DND-41 (cell line): Measurements from ENCODE around the gene WDR88.

ENCODE experiments used
- ATAC-seq: fragments of 200-7000 bp; cut with Tn5 transposase; 3 replicates; pipeline ENCODE4 v1.9.1; 2021; ENCODE audit warnings: low read depth; ENCODE audit not compliant: insufficient read depth
- DNase-seq: peaks from one replicate; pipeline ENCODE4 v3.0.0-alpha.2; 2020
- H2AFZ ChIP-seq: 2 replicates; pipeline ENCODE4 v1.6.0; 2012; ENCODE audit warnings: low read depth, low read length
- H3K27ac ChIP-seq: 2 replicates; pipeline ENCODE4 v1.5.1; 2012; ENCODE audit warnings: low read length, inconsistent platforms
- H3K27me3 ChIP-seq: fragments of 200-600 bp; sonication (generic); 2 replicates; pipeline ENCODE4 v1.6.0; 2012; ENCODE audit warnings: low read length, mild to moderate bottlenecking, inconsistent platforms; ENCODE audit not compliant: insufficient read depth, poor library complexity
- H3K36me3 ChIP-seq: 2 replicates; pipeline ENCODE4 v1.5.1; 2012; ENCODE audit warnings: low read length, inconsistent platforms; ENCODE audit not compliant: insufficient read depth
- H3K4me1 ChIP-seq: 2 replicates; pipeline ENCODE4 v1.5.1; 2012; ENCODE audit warnings: mild to moderate bottlenecking, low read length; ENCODE audit not compliant: insufficient read depth
- H3K4me2 ChIP-seq: 2 replicates; pipeline ENCODE4 v1.6.0; 2012; ENCODE audit warnings: mild to moderate bottlenecking, moderate library complexity, low read length, inconsistent platforms; ENCODE audit not compliant: insufficient read depth
- H3K4me3 ChIP-seq, 2 experiments: fragments of 200-600 bp in 1 of 2; shearing (Covaris generic) in 1 of 2; 2 replicates each; pipeline ENCODE4 v1.5.1; 2012 to 2016; ENCODE audit warnings: inconsistent platforms in 2 of 2, low read length in 2 of 2, mild to moderate bottlenecking in 2 of 2, low read depth in 1 of 2, moderate library complexity in 1 of 2
- H3K79me2 ChIP-seq: 2 replicates; pipeline ENCODE4 v1.6.0; 2012; ENCODE audit warnings: low read length, inconsistent platforms; ENCODE audit not compliant: insufficient read depth
- H3K9ac ChIP-seq: 2 replicates; pipeline ENCODE4 v1.6.0; 2012; ENCODE audit warnings: low read depth, mild to moderate bottlenecking, inconsistent platforms, low read length, moderate library complexity
- H3K9me3 ChIP-seq: 2 replicates; pipeline ENCODE4 v1.5.1; 2012; ENCODE audit warnings: low read length, moderate library complexity, mild to moderate bottlenecking, inconsistent platforms; ENCODE audit not compliant: insufficient read depth, severe bottlenecking
- H4K20me1 ChIP-seq: 2 replicates; pipeline ENCODE4 v1.6.0; 2012; ENCODE audit warnings: low read length; ENCODE audit not compliant: insufficient read depth
- CTCF ChIP-seq: IDR thresholded peaks from 2 replicates; pipeline ENCODE4 v1.5.1; 2012; ENCODE audit warnings: borderline replicate concordance, low read length, moderate library complexity, mild to moderate bottlenecking; ENCODE audit not compliant: poor library complexity, severe bottlenecking; ENCODE audit errors: extremely low read depth
- EZH2 ChIP-seq: IDR thresholded peaks from 3 replicates; pipeline ENCODE4 v1.6.1; 2012; ENCODE audit warnings: borderline replicate concordance, low read depth, mild to moderate bottlenecking, moderate library complexity, low read length, inconsistent platforms; ENCODE audit not compliant: severe bottlenecking

WDR88 gene

GRCh38 chr19:33214596-33214995 is 82.7 kb downstream of the WDR88 start:
- Histone ChIP-seq H3K27ac (no peak overlapping the region), H3K4me1 (no peaks in the 10 kb centered on the region), H3K79me2 (no peaks in the 10 kb centered on the region), H3K9ac (no peak overlapping the region), H2AFZ (no peak overlapping the region), H3K4me3 (no peak overlapping the region), H3K4me2 (no peak overlapping the region), H3K36me3 (no peaks in the 10 kb centered on the region), H3K27me3 (no peaks in the 10 kb centered on the region), H4K20me1 (no peaks in the 10 kb centered on the region), H3K9me3 (no peaks in the 10 kb centered on the region)
- DNase-seq (no peak), ATAC-seq (no peak)
- peak; percentile 34 for TF ChIP-seq CTCF
- TF ChIP-seq EZH2: no peak

- Histone ChIP-seq H2AFZ (no peak overlapping the region), H3K36me3 (no peaks in the 10 kb centered on the region), H3K27ac (no peak overlapping the region), H4K20me1 (no peaks in the 10 kb centered on the region), H3K4me2 (no peak overlapping the region), H3K9ac (no peak overlapping the region), H3K27me3 (no peaks in the 10 kb centered on the region), H3K9me3 (no peaks in the 10 kb centered on the region), H3K4me1 (no peaks in the 10 kb centered on the region), H3K4me3 (no peak overlapping the region), H3K79me2 (no peaks in the 10 kb centered on the region)
- ATAC-seq (no peak), DNase-seq (no peak)
- TF ChIP-seq EZH2 (no peak), CTCF (no peak)
Observed at GRCh38 chr19:33215438-33216197, 83.7 kb downstream of the WDR88 start.

GRCh38 chr19:33216198-33216830 is 84.4 kb downstream of the WDR88 start:
- Histone ChIP-seq H3K4me1 (no peaks in the 10 kb centered on the region), H4K20me1 (no peaks in the 10 kb centered on the region), H2AFZ (no peak overlapping the region), H3K27me3 (no peaks in the 10 kb centered on the region), H3K36me3 (no peaks in the 10 kb centered on the region), H3K9ac (no peak overlapping the region), H3K4me3 (no peak overlapping the region), H3K4me2 (no peak overlapping the region), H3K9me3 (no peaks in the 10 kb centered on the region), H3K79me2 (no peaks in the 10 kb centered on the region), H3K27ac (no peak overlapping the region)
- ATAC-seq (no peak), DNase-seq (no peak)
- TF ChIP-seq CTCF (peak; percentile 20), EZH2 (no peak)
